Parathyroid adenoma (tissue), 2 donors: ENCODE data around the gene SLC26A11.

Experiments
- H2AFZ ChIP-seq: fragments of 300-600 bp; sonication (generic); one replicate; pipeline ENCODE4 v1.7.0; 2017; ENCODE audit warnings: antibody characterized with exemption, mild to moderate bottlenecking
- H3K27ac ChIP-seq: fragments of 300-600 bp; sonication (generic); one replicate; pipeline ENCODE4 v1.7.0; 2017
- H3K27me3 ChIP-seq: fragments of 300-600 bp; sonication (generic); one replicate; pipeline ENCODE4 v1.7.0; 2017; ENCODE audit warnings: low read length; ENCODE audit not compliant: control insufficient read depth, insufficient read depth
- H3K36me3 ChIP-seq: fragments of 300-600 bp; sonication (generic); one replicate; pipeline ENCODE4 v1.7.0; 2017; ENCODE audit warnings: low read length; ENCODE audit not compliant: control insufficient read depth, insufficient read depth
- H3K4me1 ChIP-seq: fragments of 300-600 bp; sonication (generic); one replicate; pipeline ENCODE4 v1.7.0; 2017; ENCODE audit warnings: control low read depth
- H3K4me2 ChIP-seq: fragments of 300-600 bp; sonication (generic); one replicate; pipeline ENCODE4 v1.7.0; 2017; ENCODE audit warnings: low read length
- H3K4me3 ChIP-seq: fragments of 300-600 bp; sonication (generic); one replicate; pipeline ENCODE4 v1.7.0; 2017; ENCODE audit warnings: low read depth, low read length
- H3K79me2 ChIP-seq: fragments of 300-600 bp; sonication (generic); one replicate; pipeline ENCODE4 v1.7.0; 2017; ENCODE audit warnings: control low read depth
- H3K9ac ChIP-seq: fragments of 300-600 bp; sonication (generic); one replicate; pipeline ENCODE4 v1.7.0; 2017; ENCODE audit warnings: mild to moderate bottlenecking
- H3K9me3 ChIP-seq: fragments of 300-600 bp; sonication (generic); one replicate; pipeline ENCODE4 v1.7.0; 2017; ENCODE audit warnings: low read length; ENCODE audit not compliant: control insufficient read depth
- TF ChIP-seq, protein P1 (sequence below): fragments of 300-600 bp; sonication (generic); IDR thresholded peaks from one replicate; pipeline ENCODE4 v1.7.0; 2017; ENCODE audit warnings: antibody characterized with exemption, mild to moderate bottlenecking
- donor health status: primary hyperparathyroidism.

The SLC26A11 gene

DNA sequence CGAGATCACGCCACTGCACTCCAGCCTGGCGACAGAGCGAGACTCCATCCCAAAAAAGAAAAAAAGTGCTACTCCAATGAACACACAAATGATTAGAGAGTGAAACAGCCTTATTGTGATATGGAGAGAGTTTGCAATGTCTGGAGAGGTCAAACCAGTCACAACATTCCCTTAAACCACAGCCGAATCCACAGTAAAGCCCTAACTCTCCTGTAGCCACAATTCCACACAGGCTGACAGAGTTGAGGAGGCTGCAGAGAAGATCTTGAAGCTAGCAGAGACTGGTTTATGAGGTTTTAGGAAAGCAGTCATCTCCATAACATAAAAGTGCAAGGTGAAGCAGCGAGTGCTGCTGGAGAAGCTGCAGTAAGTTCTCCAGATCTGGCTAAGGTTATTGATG lies 47.2 kb downstream of the SLC26A11 start:
- peaks cover 32% of the 10 kb centered on the region for H3K4me1 ChIP-seq
- H3K4me3 ChIP-seq, result no peak overlapping the region
- H3K9me3 ChIP-seq, result no peaks in the 10 kb centered on the region
- H2AFZ ChIP-seq, result no peak overlapping the region
- no peak overlapping the region for H3K4me2 ChIP-seq
- no peak overlapping the region for H3K27ac ChIP-seq
- TF ChIP-seq, protein P1, sequence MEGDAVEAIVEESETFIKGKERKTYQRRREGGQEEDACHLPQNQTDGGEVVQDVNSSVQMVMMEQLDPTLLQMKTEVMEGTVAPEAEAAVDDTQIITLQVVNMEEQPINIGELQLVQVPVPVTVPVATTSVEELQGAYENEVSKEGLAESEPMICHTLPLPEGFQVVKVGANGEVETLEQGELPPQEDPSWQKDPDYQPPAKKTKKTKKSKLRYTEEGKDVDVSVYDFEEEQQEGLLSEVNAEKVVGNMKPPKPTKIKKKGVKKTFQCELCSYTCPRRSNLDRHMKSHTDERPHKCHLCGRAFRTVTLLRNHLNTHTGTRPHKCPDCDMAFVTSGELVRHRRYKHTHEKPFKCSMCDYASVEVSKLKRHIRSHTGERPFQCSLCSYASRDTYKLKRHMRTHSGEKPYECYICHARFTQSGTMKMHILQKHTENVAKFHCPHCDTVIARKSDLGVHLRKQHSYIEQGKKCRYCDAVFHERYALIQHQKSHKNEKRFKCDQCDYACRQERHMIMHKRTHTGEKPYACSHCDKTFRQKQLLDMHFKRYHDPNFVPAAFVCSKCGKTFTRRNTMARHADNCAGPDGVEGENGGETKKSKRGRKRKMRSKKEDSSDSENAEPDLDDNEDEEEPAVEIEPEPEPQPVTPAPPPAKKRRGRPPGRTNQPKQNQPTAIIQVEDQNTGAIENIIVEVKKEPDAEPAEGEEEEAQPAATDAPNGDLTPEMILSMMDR, result no peak
- no peaks in the 10 kb centered on the region for H3K27me3 ChIP-seq
- no peak overlapping the region for H3K9ac ChIP-seq
- H3K36me3 ChIP-seq, result no peaks in the 10 kb centered on the region
- peaks cover 59% of the 10 kb centered on the region for H3K79me2 ChIP-seq

DNA sequence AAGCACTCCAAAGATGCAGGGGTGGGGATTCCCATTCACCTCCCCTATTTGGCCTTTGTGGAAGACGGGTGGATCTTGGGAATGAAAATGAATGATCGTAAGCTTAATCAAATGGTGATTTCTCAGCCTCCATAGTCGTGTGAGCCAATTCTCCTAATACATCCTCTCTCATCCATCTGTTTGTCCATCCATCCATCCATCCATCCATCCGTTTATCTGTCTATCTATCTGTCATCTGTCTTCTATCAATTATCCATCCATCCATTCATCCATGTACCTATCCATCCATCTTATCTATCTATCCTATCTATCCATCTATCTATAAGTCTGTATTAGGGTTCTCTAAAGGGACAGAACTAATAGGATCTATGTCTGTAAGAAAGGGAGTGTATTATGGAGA lies 48.2 kb downstream of the SLC26A11 start:
- TF ChIP-seq, protein P1, result no peak
- Histone ChIP-seq H3K27ac (peak overlapping the region; percentile 21), H3K79me2 (peaks cover 64% of the 10 kb centered on the region), H3K4me1 (peaks cover 24% of the 10 kb centered on the region), H3K9ac (no peak overlapping the region), H3K9me3 (no peaks in the 10 kb centered on the region), H3K36me3 (no peaks in the 10 kb centered on the region), H3K27me3 (no peaks in the 10 kb centered on the region), H3K4me3 (no peak overlapping the region), H3K4me2 (no peak overlapping the region), H2AFZ (no peak overlapping the region)

DNA sequence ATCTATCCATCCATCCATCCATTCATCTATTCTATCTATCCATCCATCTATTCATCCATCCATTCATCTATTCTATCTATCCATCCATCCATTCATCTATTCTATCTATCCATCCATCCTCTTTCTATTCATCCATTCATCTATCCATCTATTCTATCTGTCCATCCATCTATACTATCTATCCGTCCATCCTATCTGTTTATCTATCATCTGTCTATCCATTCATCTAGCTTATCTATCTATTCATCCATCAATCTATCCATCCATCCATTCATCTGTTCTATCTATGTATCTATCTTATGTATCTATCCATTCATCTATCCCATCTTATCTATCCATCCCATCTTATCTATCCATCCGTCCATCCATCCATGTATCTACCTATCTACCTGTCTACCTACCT lies 49.2 kb downstream of the SLC26A11 start:
- Histone ChIP-seq H3K9me3 (no peaks in the 10 kb centered on the region), H3K27ac (peak overlapping the region; percentile 36), H3K4me2 (no peak overlapping the region), H3K9ac (no peak overlapping the region), H3K79me2 (peaks cover 70% of the 10 kb centered on the region), H3K4me1 (peaks cover 30% of the 10 kb centered on the region), H2AFZ (no peak overlapping the region), H3K4me3 (peak overlapping the region; percentile 28), H3K27me3 (no peaks in the 10 kb centered on the region), H3K36me3 (no peaks in the 10 kb centered on the region)
- TF ChIP-seq, protein P1, result no peak

DNA sequence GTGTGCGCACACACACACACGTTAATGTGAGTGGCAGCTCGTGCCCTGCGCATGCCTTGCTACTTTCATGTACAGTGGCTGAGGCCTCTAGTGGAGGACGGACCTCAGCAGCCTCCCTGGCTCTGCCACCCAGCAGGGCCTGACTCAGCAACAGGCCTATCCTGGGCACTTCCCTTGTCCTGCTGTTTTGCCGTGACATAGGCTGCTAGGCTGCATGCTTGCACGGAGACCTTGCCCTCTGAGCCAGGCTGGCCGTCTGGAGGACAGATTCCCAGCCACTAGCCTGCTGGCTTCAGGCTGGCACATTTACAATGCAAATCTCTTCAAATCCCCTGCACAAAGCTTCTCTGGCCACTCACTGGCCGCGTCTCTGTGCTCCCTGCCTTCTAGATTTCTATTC lies 49.9 kb downstream of the SLC26A11 start:
- Histone ChIP-seq H3K4me1 (peaks cover 30% of the 10 kb centered on the region), H3K27ac (peak overlapping the region; percentile 36), H3K9ac (no peak overlapping the region), H3K79me2 (peaks cover 64% of the 10 kb centered on the region), H3K4me2 (peak overlapping the region; percentile 16), H3K36me3 (no peaks in the 10 kb centered on the region), H2AFZ (no peak overlapping the region), H3K9me3 (no peaks in the 10 kb centered on the region), H3K27me3 (no peaks in the 10 kb centered on the region), H3K4me3 (peak overlapping the region; percentile 28)
- TF ChIP-seq, protein P1, result no peak

DNA sequence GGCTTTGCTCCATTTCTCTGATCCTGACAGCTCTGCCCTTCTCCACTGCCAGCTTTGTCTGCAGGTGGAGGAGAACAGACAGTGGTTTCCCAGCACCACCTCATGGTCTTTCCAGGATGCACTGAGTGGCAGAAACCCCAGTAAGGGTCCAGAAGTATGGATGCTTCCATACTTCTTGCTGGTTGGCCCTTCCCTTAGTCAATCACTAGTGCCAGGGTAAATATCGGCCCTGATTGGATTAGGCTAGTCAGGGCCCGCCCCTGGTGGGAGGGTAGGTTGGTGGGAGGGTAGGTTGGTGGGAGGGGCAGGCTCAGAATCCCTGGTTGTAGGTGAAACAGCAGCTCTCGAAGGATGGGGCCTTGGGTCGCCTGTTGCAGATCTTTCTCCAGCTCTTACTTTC lies 50.6 kb downstream of the SLC26A11 start:
- H3K36me3 ChIP-seq, result no peaks in the 10 kb centered on the region
- H3K4me3 ChIP-seq, result no peak overlapping the region
- peaks cover 28% of the 10 kb centered on the region for H3K4me1 ChIP-seq
- H2AFZ ChIP-seq, result no peak overlapping the region
- TF ChIP-seq, protein P1, result no peak
- H3K27ac ChIP-seq, result peak overlapping the region; percentile 36
- H3K79me2 ChIP-seq, result peaks cover 57% of the 10 kb centered on the region
- no peaks in the 10 kb centered on the region for H3K9me3 ChIP-seq
- no peaks in the 10 kb centered on the region for H3K27me3 ChIP-seq
- H3K9ac ChIP-seq, result no peak overlapping the region
- peak overlapping the region; percentile 6 for H3K4me2 ChIP-seq
